ENCODE measurements around the gene GAL.

The GAL gene

DNA sequence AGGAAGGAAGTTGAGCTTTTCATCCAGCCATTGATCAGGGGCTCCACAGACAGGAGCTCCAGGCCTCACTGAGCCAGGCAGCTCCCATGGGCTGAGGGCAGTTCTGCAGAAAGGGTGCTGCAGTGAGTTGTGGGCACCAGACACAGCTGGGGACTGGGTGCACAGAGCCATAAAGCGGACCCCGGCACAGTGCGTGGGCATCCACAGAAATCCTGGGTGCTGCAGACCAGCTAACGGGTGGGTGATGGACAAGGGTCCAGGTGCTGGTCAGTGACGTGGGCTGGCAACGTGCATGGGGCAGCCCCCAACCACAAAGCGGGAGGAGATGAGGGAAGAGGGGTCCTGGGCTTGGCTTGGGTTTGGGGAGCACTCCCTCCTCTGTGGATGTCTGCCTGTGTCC, 19.4 kb upstream of the GAL start:
- ATAC-seq (peak; percentile 16), DNase-seq (no peak)
- H3K36me3 Mint-ChIP-seq (ENCODE audit: low read depth), result no peaks in the 10 kb centered on the region
- H3K27me3 Mint-ChIP-seq, result no peaks in the 10 kb centered on the region
- H3K27ac Mint-ChIP-seq, result no peak overlapping the region
- no peaks in the 10 kb centered on the region for H3K4me1 Mint-ChIP-seq
- no peaks in the 10 kb centered on the region for H3K9me3 Mint-ChIP-seq
- no peak overlapping the region for H3K4me3 Mint-ChIP-seq

DNA sequence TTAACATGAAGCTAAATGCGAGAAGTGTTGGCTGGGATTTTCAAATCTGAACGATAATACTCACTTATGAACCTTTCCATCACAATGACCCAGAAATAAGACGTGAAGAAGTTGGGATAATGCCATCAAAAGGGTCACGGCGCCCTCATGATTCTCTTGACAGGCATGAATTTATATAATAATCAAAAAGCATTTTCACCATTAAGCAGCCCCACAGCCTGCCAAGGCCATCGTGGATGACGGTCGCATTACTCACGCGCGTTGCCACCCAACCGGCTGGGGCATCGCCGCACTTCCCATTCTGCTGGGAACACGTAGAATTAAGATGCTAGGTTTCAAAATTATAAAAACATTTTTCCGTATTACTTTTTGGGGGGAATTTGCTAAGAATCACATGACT, 18.9 kb upstream of the GAL start:
- no peaks in the 10 kb centered on the region for H3K27me3 Mint-ChIP-seq
- ATAC-seq (no peak), DNase-seq (no peak)
- H3K36me3 Mint-ChIP-seq (ENCODE audit: low read depth), result no peaks in the 10 kb centered on the region
- no peak overlapping the region for H3K27ac Mint-ChIP-seq
- no peak overlapping the region for H3K4me3 Mint-ChIP-seq
- no peaks in the 10 kb centered on the region for H3K4me1 Mint-ChIP-seq
- H3K9me3 Mint-ChIP-seq, result no peaks in the 10 kb centered on the region

DNA sequence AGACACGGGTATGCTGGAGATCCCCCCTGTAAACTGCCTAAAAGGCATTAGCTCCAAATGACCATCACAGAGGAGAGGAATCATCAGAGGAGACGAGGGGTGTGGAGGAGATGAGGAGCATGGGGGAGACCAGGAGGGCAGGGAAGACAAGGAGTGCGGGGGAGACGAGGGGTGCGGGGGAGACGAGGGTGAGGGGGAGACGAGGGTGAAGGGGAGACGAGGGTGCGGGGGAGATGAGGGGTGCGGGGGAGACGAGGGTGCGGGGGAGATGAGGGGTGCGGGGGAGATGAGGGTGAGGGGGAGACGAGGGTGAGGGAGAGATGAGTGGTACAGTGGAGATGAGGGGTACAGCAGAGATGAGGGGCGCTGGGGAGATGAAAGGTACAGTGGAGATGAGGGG, 17.5 kb upstream of the GAL start:
- Mint-ChIP-seq H3K27ac (no peak overlapping the region), H3K4me3 (no peak overlapping the region), H3K9me3 (no peaks in the 10 kb centered on the region), H3K27me3 (no peaks in the 10 kb centered on the region), H3K36me3 (ENCODE audit: low read depth) (no peaks in the 10 kb centered on the region), H3K4me1 (no peaks in the 10 kb centered on the region)
- DNase-seq (no peak), ATAC-seq (no peak)

DNA sequence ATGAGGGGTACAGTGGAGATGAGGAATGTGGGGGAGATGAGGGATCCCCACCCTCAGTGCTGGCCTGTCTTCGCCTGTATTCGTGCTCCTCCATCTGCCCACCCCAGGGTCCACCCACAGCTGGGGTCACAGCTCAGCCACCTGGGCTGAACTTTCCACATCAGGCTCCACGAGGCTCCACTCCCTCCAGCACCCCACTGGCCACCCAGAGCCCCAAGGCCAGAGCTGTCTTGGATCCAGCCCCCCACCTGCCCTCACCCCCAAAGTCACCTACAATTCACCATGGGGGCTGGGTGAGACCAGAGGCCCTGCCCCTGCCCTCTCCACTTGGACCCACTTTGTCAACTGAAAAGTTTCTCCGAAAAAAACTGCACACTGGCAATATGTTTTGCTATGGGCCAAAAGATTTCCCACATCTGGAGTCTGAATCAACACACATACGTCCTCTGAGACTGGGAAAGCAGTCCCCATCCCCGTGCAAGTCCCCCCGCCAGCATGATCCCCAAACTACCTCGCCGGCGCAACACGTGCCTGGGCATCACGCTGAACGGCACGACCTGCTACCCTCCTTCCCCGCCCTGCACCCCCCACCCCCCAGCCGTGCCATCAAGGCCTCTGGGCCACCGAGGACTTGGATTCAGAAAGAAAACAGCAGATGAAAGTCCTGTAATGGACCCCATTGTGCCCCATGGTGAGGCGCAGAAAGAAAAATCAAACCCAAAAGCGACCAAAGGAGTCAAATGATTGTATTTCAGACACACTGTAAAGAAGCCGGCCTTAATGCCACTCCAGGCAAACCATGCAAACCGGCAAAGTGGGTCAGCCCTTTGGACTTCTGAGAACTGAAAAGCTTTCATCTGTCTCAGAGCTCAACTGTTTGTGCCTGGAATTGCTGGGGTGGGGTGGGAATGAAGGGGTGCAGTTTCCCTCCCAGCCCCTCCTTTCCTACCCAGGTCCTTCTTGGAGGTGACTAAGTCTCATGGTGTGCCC, 16.5 kb upstream of the GAL start:
- Mint-ChIP-seq H3K36me3 (ENCODE audit: low read depth) (no peaks in the 10 kb centered on the region), H3K4me1 (no peaks in the 10 kb centered on the region), H3K9me3 (no peaks in the 10 kb centered on the region), H3K27ac (no peak overlapping the region), H3K27me3 (peaks cover 1% of the 10 kb centered on the region), H3K4me3 (no peak overlapping the region)
- no peak for ATAC-seq
- DNase-seq, result no peak

DNA sequence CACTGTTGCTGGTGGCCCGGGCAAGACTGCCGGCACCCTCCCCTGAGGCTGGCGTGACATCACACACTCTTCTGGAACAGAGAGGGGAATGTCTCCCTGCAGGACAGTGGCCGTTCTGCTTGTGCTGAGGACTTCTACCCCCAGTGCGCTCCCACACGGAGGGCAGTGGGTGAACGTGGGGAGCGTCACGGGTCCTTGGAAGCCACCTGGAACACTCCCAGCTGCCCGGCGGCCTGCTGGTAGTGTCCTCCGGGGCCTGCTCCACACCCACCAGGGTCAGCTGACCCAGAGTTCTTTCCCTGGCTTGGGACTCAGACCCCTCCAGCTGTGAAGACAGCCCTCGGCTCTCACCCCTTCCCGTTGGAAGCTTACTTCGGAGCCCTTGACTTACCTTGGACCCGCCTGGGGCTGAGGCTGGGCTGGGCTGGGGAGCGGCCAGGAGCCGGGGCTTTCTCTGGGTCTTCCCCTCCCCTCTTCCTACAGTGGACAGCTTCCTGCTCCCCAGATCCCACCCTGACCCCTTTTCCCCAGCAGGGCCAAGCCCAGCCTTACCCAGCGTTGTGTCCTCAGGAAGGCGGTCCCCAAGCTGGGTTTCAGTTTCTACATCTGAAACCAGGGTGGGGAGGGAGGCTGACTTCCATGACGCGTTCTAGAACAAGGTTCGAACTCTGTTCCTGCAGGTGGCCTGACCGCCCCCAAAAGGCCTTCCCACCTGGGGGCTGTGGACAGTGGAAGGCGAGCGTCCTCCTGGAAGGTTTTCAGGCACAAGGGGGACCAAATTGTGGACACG, 14.8 kb upstream of the GAL start:
- Mint-ChIP-seq H3K27me3 (peaks cover 1% of the 10 kb centered on the region), H3K9me3 (no peaks in the 10 kb centered on the region), H3K36me3 (ENCODE audit: low read depth) (no peaks in the 10 kb centered on the region), H3K4me3 (no peak overlapping the region), H3K4me1 (no peaks in the 10 kb centered on the region), H3K27ac (no peak overlapping the region)
- ATAC-seq, result no peak
- DNase-seq, result no peak

DNA sequence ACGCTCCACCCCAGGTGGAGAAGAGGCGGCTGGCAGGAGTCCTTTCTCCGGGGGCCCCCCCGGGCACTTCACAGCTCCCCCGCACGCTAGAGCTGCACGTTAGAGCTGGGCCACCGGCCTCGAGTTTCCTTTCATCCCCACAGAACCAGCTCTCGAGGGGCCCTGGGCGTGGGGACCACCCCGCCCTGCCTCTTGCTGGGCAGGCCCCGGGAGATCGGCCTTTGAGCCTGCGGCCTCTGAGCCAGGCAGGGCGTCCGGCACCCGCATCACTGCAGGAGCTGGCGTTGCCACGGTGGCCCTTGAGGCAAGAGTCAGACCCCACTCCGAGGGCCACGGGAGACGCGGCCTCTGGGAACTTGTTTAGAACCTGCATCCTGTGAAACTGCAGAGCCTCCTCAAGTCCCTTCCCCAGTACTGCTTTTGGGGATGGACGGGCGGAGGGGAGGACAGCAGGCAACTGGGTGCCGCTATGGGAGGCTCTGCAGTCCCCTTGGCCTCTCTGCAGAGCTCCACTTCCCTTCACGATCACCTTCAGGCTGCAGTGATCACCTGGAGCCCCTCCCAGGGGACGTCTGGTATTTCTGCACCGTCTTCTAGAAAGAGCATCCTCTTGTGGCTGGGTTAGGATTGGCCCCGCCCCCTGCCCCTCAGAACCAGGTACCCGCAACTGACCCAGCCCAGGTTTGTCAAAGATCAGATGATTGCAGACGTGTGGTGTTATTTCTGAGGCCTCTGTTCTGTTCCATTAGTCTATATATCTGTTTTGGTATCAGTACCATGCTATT, 13.9 kb upstream of the GAL start:
- Mint-ChIP-seq H3K27ac (no peak overlapping the region), H3K36me3 (ENCODE audit: low read depth) (no peaks in the 10 kb centered on the region), H3K4me1 (no peaks in the 10 kb centered on the region), H3K4me3 (no peak overlapping the region), H3K27me3 (peaks cover 1% of the 10 kb centered on the region), H3K9me3 (no peaks in the 10 kb centered on the region)
- no peak for DNase-seq
- ATAC-seq, result no peak

DNA sequence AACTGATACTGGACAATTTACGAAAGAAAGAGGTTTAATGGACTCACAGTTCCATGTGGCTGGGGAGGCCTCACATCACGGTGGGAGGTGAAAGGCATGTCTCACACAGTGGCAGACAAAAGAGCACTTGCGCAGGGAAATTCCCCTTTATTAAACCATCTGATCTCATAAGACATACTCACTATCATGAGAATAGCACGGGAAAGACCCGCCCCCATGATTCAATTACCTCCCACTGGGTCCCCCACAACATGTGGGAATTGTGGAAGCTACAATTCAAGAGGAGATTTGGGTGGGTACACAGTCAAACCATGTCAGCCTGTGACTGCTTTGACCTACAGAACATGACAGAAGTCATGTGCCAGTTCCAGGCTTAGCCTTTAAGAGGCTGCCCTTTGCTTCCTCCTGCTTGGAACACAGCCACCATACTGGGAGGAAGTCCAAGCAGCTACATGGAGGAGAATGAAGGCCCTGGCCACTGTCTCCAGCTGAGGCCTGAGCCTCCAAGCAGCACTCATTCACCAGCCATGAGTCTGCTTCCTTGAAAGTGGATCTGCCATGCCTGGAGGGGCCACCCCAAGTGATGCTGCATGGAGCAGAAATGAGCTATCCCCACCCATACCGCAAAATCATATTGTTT, 10.9 kb upstream of the GAL start:
- Mint-ChIP-seq H3K27ac (no peak overlapping the region), H3K4me1 (no peaks in the 10 kb centered on the region), H3K4me3 (no peak overlapping the region), H3K9me3 (no peaks in the 10 kb centered on the region), H3K36me3 (ENCODE audit: low read depth) (no peaks in the 10 kb centered on the region), H3K27me3 (peaks cover 1% of the 10 kb centered on the region)
- ATAC-seq (no peak), DNase-seq (no peak)

DNA sequence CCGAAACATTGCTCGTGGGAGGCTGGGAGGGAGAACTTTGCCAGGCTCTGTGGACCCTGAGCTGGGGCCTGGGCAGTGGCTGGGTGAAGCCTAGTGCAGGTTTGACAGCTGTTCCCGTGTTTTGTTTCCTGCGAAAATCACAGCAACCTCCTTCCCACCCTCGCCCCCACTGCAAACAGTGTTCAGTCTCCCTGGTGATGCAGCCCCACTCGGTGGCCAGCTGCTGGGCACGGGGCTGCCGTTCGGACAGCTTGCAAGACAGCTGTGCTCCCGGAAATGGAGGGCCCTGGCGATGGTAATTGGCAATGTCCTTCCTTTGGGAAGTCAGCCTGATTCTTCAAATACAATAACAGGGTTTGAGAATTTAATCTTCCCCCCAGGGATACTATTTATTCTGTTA, 10.4 kb upstream of the GAL start:
- Mint-ChIP-seq H3K36me3 (ENCODE audit: low read depth) (no peaks in the 10 kb centered on the region), H3K27ac (no peak overlapping the region), H3K4me3 (no peak overlapping the region), H3K9me3 (no peaks in the 10 kb centered on the region), H3K27me3 (peaks cover 1% of the 10 kb centered on the region), H3K4me1 (no peaks in the 10 kb centered on the region)
- ATAC-seq (no peak), DNase-seq (no peak)

DNA sequence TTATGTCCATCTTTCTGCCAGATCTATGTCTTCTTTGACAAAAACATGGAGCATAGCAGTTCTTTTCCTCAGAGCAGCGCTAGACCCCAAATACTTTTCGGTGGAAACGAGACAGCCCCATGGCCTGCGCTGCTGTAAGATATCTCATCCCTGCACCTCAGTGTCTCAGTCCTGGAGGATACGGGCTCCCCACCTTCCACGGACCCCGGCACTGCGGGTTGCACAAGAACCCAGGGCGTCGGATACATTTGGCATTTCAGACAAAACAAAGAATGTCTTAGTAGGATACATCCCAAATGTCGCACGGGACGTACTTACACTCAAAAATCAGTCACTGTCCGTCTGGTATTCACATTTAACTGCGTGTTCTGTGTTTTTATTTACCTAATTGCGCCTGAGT, 9.9 kb upstream of the GAL start:
- Mint-ChIP-seq H3K27me3 (peaks cover 3% of the 10 kb centered on the region), H3K27ac (no peak overlapping the region), H3K4me1 (no peaks in the 10 kb centered on the region), H3K36me3 (ENCODE audit: low read depth) (no peaks in the 10 kb centered on the region), H3K9me3 (no peaks in the 10 kb centered on the region), H3K4me3 (no peak overlapping the region)
- ATAC-seq (no peak), DNase-seq (no peak)

DNA sequence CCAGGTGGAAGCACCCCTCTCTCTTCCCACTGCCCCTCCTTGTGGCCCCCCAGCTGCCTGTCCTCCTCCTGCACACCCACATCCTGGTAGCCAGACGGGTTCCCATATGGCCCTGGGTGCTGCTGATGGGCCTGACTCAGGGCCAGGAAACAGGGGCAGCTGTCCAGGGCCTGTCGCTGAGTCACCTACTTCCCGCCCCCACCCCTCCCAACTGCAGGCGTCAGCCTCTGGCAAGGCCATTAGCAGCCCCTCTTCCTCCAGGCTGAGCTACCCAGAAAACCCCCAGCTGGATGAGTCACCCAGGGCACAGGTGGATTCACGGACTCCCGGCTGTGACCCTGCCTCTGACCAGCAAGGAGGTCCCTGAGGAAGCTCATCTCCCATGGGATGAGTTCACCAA, 6.9 kb upstream of the GAL start:
- H3K36me3 Mint-ChIP-seq (ENCODE audit: low read depth), result no peaks in the 10 kb centered on the region

DNA sequence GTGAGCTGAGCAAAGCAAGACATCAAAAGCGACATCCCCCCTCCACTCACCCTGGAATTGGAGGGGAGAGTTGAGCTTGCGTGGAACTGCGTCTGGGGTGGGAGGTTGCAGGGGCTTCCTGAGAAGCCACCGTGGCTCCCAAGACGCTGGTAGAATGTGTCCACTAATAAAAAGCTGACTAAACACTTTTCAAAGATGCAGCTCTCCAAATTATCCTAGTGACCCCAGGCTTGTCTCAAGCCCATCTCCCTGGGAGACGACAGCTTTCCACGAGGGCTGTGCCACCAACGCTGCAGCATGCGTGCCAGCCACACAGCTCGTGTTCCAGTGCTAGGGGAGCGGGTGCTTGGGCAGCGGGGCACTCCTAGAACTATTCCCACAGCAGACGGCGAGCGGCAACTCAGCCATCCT, 6.3 kb upstream of the GAL start:
- Mint-ChIP-seq H3K9me3 (no peaks in the 10 kb centered on the region), H3K27me3 (peaks cover 6% of the 10 kb centered on the region), H3K27ac (no peak overlapping the region), H3K4me3 (no peak overlapping the region), H3K4me1 (peaks cover 5% of the 10 kb centered on the region), H3K36me3 (ENCODE audit: low read depth) (no peaks in the 10 kb centered on the region)
- no peak for DNase-seq
- ATAC-seq, result no peak

More for the DNA sequence above, 6.9 kb upstream of the GAL start:
- H3K27ac Mint-ChIP-seq, result no peak overlapping the region
- no peaks in the 10 kb centered on the region for H3K4me1 Mint-ChIP-seq
- no peak overlapping the region for H3K4me3 Mint-ChIP-seq
- DNase-seq (no peak), ATAC-seq (no peak)
- H3K27me3 Mint-ChIP-seq, result peaks cover 4% of the 10 kb centered on the region
- H3K9me3 Mint-ChIP-seq, result no peaks in the 10 kb centered on the region

DNA sequence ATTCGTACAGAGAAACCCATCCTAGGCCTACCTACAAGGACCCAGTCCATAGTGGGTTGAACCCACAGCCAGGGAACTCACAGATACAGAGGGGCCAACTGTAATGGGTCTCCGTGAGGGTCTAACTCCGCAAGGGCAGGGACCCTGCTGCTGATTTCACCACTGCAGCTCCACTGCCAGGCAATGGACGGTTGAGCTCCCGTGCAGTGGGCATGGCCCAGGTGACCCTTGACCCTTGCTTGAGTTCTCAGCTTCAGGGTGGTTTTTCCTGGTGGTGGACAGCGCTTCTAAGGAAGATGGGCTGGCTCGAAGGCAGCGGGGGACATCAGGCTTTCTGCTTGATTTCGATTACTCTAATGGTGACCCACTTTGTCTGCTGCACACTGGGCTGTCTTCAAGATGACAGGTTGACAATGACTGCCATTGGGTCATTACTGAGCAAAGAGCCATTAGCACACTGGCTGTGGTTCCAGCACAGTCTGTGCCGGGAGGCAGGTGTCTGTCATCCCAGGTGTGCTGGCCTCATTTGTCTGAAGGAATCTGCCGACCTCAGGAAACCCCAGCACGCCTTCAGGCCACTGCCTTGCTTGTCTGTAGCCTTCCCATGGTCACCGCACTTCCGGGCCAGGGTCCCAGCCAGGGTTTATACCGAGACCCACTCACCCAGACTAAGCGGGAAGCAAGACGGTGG, 3.7 kb upstream of the GAL start:
- DNase-seq (no peak), ATAC-seq (no peak)
- H3K27me3 Mint-ChIP-seq, result peaks cover 14% of the 10 kb centered on the region
- H3K4me1 Mint-ChIP-seq, result peaks cover 5% of the 10 kb centered on the region
- H3K9me3 Mint-ChIP-seq, result no peaks in the 10 kb centered on the region
- H3K36me3 Mint-ChIP-seq (ENCODE audit: low read depth), result no peaks in the 10 kb centered on the region
- H3K4me3 Mint-ChIP-seq, result no peak overlapping the region
- no peak overlapping the region for H3K27ac Mint-ChIP-seq

DNA sequence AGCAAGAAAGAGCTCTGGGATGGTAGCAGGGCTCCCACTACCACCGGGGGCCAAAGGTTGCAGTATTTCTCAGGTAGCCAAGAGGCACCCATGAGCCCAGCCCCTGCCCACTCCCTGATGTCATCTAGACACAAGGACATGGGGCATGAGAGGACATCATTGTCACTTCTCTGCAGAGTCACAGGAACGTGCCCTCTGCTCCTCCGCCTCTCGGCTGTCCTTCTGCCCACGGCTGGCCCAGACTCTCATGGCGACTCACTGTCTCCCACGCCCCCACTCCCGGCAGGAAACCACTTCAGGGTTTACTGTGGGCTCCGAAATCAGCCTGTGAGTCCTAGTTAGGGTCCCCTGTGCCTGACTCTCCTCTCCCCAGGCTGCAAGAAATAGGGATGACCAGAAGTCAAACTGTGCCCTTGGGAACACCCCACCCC, 1.8 kb upstream of the GAL start:
- H3K27ac Mint-ChIP-seq, result no peak overlapping the region
- peaks cover 5% of the 10 kb centered on the region for H3K4me1 Mint-ChIP-seq
- ATAC-seq, result no peak
- peaks cover 32% of the 10 kb centered on the region for H3K27me3 Mint-ChIP-seq
- no peaks in the 10 kb centered on the region for H3K36me3 Mint-ChIP-seq (ENCODE audit: low read depth)
- no peaks in the 10 kb centered on the region for H3K9me3 Mint-ChIP-seq
- no peak overlapping the region for H3K4me3 Mint-ChIP-seq
- peak; percentile 18 for DNase-seq

DNA sequence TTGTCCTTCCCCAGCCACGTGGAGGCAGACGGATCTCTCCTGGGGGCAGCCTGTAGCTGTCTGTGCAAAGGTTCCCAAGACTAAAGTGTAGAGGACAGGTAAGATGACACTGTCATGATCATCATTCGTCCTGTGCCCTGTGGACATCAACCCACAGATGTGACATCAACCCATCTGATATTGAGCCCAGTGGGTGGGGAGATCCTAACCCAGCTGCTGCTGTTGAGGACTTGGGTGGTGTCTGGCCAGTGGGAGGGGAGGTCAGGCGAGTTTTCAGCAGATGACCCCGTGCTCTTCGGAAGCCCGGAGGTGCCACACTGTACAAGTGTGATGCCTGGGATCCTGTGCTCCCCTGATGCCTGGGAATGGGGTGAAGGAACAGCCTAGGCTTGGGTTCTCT, 1.2 kb upstream of the GAL start:
- Mint-ChIP-seq H3K4me3 (no peak overlapping the region), H3K9me3 (no peaks in the 10 kb centered on the region), H3K27me3 (peaks cover 35% of the 10 kb centered on the region), H3K4me1 (peaks cover 5% of the 10 kb centered on the region), H3K27ac (no peak overlapping the region), H3K36me3 (ENCODE audit: low read depth) (no peaks in the 10 kb centered on the region)
- ATAC-seq (no peak), DNase-seq (no peak)

All from activated naive CD8-positive, alpha-beta T cell treated with anti-CD3 and anti-CD28 coated beads, Interleukin-2, amount 50 U/mL, for 24 hours (primary cell).